Subcutaneous abdominal adipose tissue (tissue), 5 donors: ENCODE measurements around the gene FSTL4.
"Not testable (repeated sequence)": the region's sequence is repeated elsewhere in the genome, so short reads cannot be mapped to it uniquely, and the experiment has no call there.

ENCODE experiments used
- H3K27ac ChIP-seq: one replicate; pipeline ENCODE4 v1.7.0; 2013; ENCODE audit warnings: low read depth, mild to moderate bottlenecking, inconsistent platforms, low read length, moderate library complexity
- H3K27me3 ChIP-seq, 5 donors: one replicate each; pipeline ENCODE4 v1.7.0; 2013; ENCODE audit warnings: low read length in 5 of 5, inconsistent platforms in 1 of 5; ENCODE audit not compliant: control insufficient read depth in 5 of 5, insufficient read depth in 4 of 5
- H3K36me3 ChIP-seq, 5 donors: one replicate each; pipeline ENCODE4 v1.7.0; 2013; ENCODE audit warnings: low read length in 5 of 5; ENCODE audit not compliant: control insufficient read depth in 5 of 5, insufficient read depth in 5 of 5
- H3K4me1 ChIP-seq, 5 donors: one replicate each; pipeline ENCODE4 v1.7.0; 2013; ENCODE audit warnings: low read length in 5 of 5, mild to moderate bottlenecking in 3 of 5, moderate library complexity in 1 of 5; ENCODE audit not compliant: control insufficient read depth in 5 of 5, insufficient read depth in 5 of 5
- H3K4me3 ChIP-seq, 5 donors: one replicate each; pipeline ENCODE4 v1.7.0; 2013; ENCODE audit warnings: low read length in 5 of 5, low read depth in 1 of 5
- H3K9ac ChIP-seq, 5 donors: one replicate each; pipeline ENCODE4 v1.7.0; 2013; ENCODE audit warnings: low read length in 5 of 5, mild to moderate bottlenecking in 4 of 5, moderate library complexity in 3 of 5
- H3K9me3 ChIP-seq, 5 donors: one replicate each; pipeline ENCODE4 v1.7.0; 2013; ENCODE audit warnings: low read length in 5 of 5; ENCODE audit not compliant: control insufficient read depth in 5 of 5
- donor health status: healthy.
- donor health status: healthy.
- donor health status: healthy.
- donor health status: healthy.
- donor health status: healthy.

The FSTL4 gene

GRCh38 chr5:133445744-133446143, 166.6 kb downstream of the FSTL4 start:
- no peaks in the 10 kb centered on the region for H3K36me3 ChIP-seq
- H3K4me1 ChIP-seq: peaks cover 1 to 6% (median 5%) of the 10 kb centered on the region in 5 donors
- peaks cover 0 to 5% (median 5%) of the 10 kb centered on the region in 5 donors for H3K27me3 ChIP-seq
- no peak overlapping the region for H3K9ac ChIP-seq
- H3K4me3 ChIP-seq: no peak overlapping the region
- no peaks in the 10 kb centered on the region for H3K9me3 ChIP-seq
- no peak overlapping the region for H3K27ac ChIP-seq

- H3K27me3 ChIP-seq, H3K9ac ChIP-seq, H3K4me3 ChIP-seq, H3K36me3 ChIP-seq, H3K27ac ChIP-seq, H3K9me3 ChIP-seq: not testable (repeated sequence)
- H3K4me1 ChIP-seq: peaks cover 4 to 11% (median 10%) of the 10 kb centered on the region in 5 donors
Measured at GRCh38 chr5:133445204-133445603, 167.1 kb downstream of the FSTL4 start.

GRCh38 chr5:133444711-133445110, 167.6 kb downstream of the FSTL4 start:
- Histone ChIP-seq H3K4me1 (peaks cover 4 to 13% (median 12%) of the 10 kb centered on the region in 5 donors), H3K9ac (no peak overlapping the region), H3K9me3 (no peaks in the 10 kb centered on the region), H3K36me3 (no peaks in the 10 kb centered on the region), H3K27ac (no peak overlapping the region), H3K4me3 (no peak overlapping the region), H3K27me3 (peaks cover 0 to 5% (median 0%) of the 10 kb centered on the region in 5 donors)

GRCh38 chr5:133441166-133441815, 171.1 kb downstream of the FSTL4 start:
- no peak overlapping the region for H3K4me3 ChIP-seq

GRCh38 chr5:133440467-133441115, 171.8 kb downstream of the FSTL4 start:
- Histone ChIP-seq H3K4me1 (peaks cover 4 to 13% (median 12%) of the 10 kb centered on the region in 5 donors), H3K4me3 (no peak overlapping the region), H3K9me3 (no peaks in the 10 kb centered on the region), H3K9ac (no peak overlapping the region), H3K27ac (no peak overlapping the region), H3K27me3 (no peaks in the 10 kb centered on the region), H3K36me3 (no peaks in the 10 kb centered on the region)

More at GRCh38 chr5:133441166-133441815, 171.1 kb downstream of the FSTL4 start:
- Histone ChIP-seq H3K4me1 (peaks cover 4 to 13% (median 12%) of the 10 kb centered on the region in 5 donors), H3K9ac (no peak overlapping the region), H3K27me3 (no peaks in the 10 kb centered on the region), H3K27ac (no peak overlapping the region), H3K36me3 (no peaks in the 10 kb centered on the region), H3K9me3 (no peaks in the 10 kb centered on the region)

- H3K9ac ChIP-seq: no peak overlapping the region
- no peak overlapping the region for H3K27ac ChIP-seq
- no peaks in the 10 kb centered on the region for H3K9me3 ChIP-seq
- H3K4me3 ChIP-seq: no peak overlapping the region
- H3K36me3 ChIP-seq: no peaks in the 10 kb centered on the region
- peaks cover 4 to 14% (median 13%) of the 10 kb centered on the region in 5 donors for H3K4me1 ChIP-seq
- no peaks in the 10 kb centered on the region for H3K27me3 ChIP-seq
Measured at GRCh38 chr5:133439859-133440258, 172.5 kb downstream of the FSTL4 start.

- Histone ChIP-seq H3K27ac (no peak overlapping the region), H3K4me3 (no peak overlapping the region), H3K9me3 (no peaks in the 10 kb centered on the region), H3K27me3 (no peaks in the 10 kb centered on the region), H3K36me3 (no peaks in the 10 kb centered on the region), H3K4me1 (peaks cover 4 to 14% (median 13%) of the 10 kb centered on the region in 5 donors), H3K9ac (no peak overlapping the region)
Measured at GRCh38 chr5:133438487-133438886, 173.9 kb downstream of the FSTL4 start.

- Histone ChIP-seq H3K4me1 (peaks cover 0 to 2% (median 0%) of the 10 kb centered on the region in 5 donors), H3K9ac (no peak overlapping the region), H3K36me3 (no peaks in the 10 kb centered on the region), H3K4me3 (no peak overlapping the region), H3K27me3 (no peaks in the 10 kb centered on the region), H3K9me3 (no peaks in the 10 kb centered on the region), H3K27ac (no peak overlapping the region)
Measured at GRCh38 chr5:133434336-133434735, 178.0 kb downstream of the FSTL4 start.

GRCh38 chr5:133433641-133434040, 178.7 kb downstream of the FSTL4 start:
- Histone ChIP-seq H3K4me1 (peaks cover 0 to 2% (median 0%) of the 10 kb centered on the region in 5 donors), H3K36me3 (no peaks in the 10 kb centered on the region), H3K9me3 (no peaks in the 10 kb centered on the region), H3K4me3 (no peak overlapping the region), H3K27ac (no peak overlapping the region), H3K9ac (no peak overlapping the region), H3K27me3 (no peaks in the 10 kb centered on the region)

GRCh38 chr5:133432956-133433532, 179.3 kb downstream of the FSTL4 start:
- Histone ChIP-seq H3K9ac (no peak overlapping the region), H3K27ac (no peak overlapping the region), H3K36me3 (no peaks in the 10 kb centered on the region), H3K4me3 (no peak overlapping the region), H3K9me3 (no peaks in the 10 kb centered on the region), H3K27me3 (peaks cover 0 to 6% (median 4%) of the 10 kb centered on the region in 5 donors), H3K4me1 (peaks cover 0 to 2% (median 0%) of the 10 kb centered on the region in 5 donors)
